ENCODE data around the gene RBM19.

RBM19 gene

DNA sequence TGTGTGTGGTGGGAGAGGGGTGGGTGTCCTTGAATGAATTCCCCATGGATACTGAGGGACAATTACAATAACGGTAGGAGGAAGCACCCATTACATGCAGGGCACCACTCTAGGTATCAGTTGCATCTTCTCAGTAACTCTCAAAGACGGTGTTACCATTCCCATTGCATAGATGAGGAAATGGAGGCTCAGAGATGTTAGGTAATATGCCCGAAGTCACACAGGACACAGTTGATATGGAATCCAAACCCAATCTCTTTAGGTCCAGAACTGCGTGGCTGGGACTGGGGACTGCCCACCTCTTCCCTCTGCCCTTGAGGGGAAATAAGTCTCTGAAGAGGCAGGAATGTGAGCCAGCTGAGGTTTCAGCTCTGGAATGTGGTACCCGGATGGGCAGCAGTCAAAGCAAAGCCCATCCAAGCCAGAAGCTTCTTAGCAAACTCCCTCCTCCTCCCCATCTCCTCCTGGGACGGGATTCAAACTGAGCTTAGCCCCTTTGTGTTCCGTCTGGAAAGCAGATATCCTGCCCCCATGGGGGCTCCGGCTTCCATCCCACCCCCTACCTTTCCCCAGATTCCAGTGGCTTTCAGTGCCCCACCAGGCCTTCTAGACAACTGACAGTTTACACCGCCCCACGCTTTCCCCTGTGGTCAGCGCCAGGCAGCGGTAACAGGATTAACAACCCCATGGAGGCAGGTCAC is 187.5 kb downstream of the RBM19 start:
- H3K4me3 ChIP-seq (ENCODE audit: low read length), result no peak overlapping the region
- TF ChIP-seq, protein P1, sequence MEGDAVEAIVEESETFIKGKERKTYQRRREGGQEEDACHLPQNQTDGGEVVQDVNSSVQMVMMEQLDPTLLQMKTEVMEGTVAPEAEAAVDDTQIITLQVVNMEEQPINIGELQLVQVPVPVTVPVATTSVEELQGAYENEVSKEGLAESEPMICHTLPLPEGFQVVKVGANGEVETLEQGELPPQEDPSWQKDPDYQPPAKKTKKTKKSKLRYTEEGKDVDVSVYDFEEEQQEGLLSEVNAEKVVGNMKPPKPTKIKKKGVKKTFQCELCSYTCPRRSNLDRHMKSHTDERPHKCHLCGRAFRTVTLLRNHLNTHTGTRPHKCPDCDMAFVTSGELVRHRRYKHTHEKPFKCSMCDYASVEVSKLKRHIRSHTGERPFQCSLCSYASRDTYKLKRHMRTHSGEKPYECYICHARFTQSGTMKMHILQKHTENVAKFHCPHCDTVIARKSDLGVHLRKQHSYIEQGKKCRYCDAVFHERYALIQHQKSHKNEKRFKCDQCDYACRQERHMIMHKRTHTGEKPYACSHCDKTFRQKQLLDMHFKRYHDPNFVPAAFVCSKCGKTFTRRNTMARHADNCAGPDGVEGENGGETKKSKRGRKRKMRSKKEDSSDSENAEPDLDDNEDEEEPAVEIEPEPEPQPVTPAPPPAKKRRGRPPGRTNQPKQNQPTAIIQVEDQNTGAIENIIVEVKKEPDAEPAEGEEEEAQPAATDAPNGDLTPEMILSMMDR (IDR thresholded peaks at IDR 0.05; ENCODE audit: insufficient read depth, low read depth, low read length, missing control alignments), result no peak
- DNase-seq (ENCODE audit: low read depth), result no peak

- no peak overlapping the region for H3K4me3 ChIP-seq (ENCODE audit: low read length)
- TF ChIP-seq, protein P1 (IDR thresholded peaks at IDR 0.05; ENCODE audit: insufficient read depth, low read depth, low read length, missing control alignments), result no peak
- DNase-seq (ENCODE audit: low read depth), result no peak
These were observed 188.4 kb downstream of the RBM19 start for GRCh38 chr12:113777751-113778150.

DNA sequence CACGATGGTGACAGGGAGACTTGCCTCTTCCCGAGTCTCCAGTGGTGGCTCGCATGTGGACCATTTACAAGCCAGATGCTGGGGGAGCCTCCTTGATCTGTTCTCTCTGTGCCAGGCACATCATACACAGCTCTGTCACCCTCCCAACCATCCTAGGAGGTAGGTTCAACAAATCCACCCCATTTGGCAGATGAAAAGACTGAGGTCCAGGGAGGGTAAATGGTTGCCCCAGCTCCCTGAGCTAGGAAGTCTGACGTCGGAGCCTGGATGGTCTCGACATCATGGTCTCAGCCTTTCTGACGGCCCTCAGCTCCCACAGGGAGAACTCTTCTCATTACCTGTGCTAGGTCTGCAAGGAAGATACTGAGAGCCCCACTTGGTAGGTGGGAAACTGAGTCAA is 189.6 kb downstream of the RBM19 start:
- DNase-seq (ENCODE audit: low read depth), result no peak
- no peak overlapping the region for H3K4me3 ChIP-seq (ENCODE audit: low read length)
- TF ChIP-seq, protein P1 (IDR thresholded peaks at IDR 0.05; ENCODE audit: insufficient read depth, low read depth, low read length, missing control alignments), result no peak

DNA sequence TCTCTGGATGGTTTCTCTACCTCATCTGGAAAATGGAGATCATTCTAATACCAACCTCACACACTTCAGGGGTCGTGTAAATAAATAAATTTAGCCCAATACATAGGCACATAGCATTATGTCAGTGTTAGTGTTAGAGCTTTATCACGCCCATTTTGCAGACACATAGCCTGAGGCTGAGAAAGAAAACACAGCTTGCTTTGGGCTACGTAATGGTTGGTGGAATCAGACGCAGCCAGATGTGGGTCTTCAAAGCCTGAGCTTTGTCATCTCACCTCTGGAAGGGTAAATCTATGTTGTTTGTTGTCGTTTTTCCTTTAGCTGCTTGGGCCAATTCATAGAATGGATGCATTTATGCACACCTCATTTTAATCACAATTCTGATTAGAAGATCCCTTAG is 191.6 kb downstream of the RBM19 start:
- TF ChIP-seq, protein P1 (IDR thresholded peaks at IDR 0.05; ENCODE audit: insufficient read depth, low read depth, low read length, missing control alignments), result no peak
- no peak for DNase-seq (ENCODE audit: low read depth)
- H3K4me3 ChIP-seq (ENCODE audit: low read length), result no peak overlapping the region

DNA sequence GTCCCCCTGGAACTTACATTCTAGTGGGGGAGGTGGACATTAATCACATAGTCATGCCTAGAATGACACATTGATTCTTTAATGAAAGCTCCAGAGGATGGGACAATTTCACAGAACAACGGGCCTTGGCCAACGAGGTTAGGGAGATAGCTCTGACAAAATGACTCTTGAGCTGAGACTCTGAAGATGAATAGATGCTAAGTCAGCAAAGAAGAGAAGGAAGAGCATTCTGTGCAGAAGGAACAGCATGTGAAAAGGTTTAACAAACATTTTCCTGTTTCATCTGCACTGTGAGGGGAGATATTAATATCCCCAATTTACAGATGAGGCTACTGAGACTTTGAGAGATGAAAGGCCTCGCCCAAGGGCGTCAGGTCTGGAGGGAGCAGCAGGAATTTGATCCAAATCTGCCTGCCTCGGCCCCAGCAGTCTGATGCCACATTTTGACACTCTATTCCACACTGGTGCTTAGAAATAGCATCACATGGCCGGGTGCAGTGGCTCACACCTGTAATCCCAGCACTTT is 193.6 kb downstream of the RBM19 start:
- no peak overlapping the region for H3K4me3 ChIP-seq (ENCODE audit: low read length)
- TF ChIP-seq, protein P1 (IDR thresholded peaks at IDR 0.05; ENCODE audit: insufficient read depth, low read depth, low read length, missing control alignments), result no peak
- DNase-seq (ENCODE audit: low read depth), result no peak

- TF ChIP-seq, protein P1 (IDR thresholded peaks at IDR 0.05; ENCODE audit: insufficient read depth, low read depth, low read length, missing control alignments), result no peak
- no peak for DNase-seq (ENCODE audit: low read depth)
- no peak overlapping the region for H3K4me3 ChIP-seq (ENCODE audit: low read length)
These were observed 195.7 kb downstream of the RBM19 start for GRCh38 chr12:113770389-113770865.

- TF ChIP-seq, protein P1 (IDR thresholded peaks at IDR 0.05; ENCODE audit: insufficient read depth, low read depth, low read length, missing control alignments), result no peak
- H3K4me3 ChIP-seq (ENCODE audit: low read length), result no peak overlapping the region
- no peak for DNase-seq (ENCODE audit: low read depth)
These were observed 196.8 kb downstream of the RBM19 start for GRCh38 chr12:113769305-113769704.
